LHCN-M2 (cell line): Measurements from ENCODE around the gene EIF5AL1. TPM values are rescaled to one million over a fixed set of nuclear protein-coding genes. Genes with fewer than 3 reads are reported as not detected.
"Not testable (repeated sequence)": the region's sequence is repeated elsewhere in the genome, so short reads cannot be mapped to it uniquely, and the experiment has no call there.

ENCODE experiments used
- DNase-seq: peaks from one replicate; pipeline ENCODE4 v3.0.0-alpha.2; 2012; ENCODE audit warnings: low read depth
- total RNA-seq: library from RNA; depleted of rRNA; stranded (reverse); fragments of >200 nt; gene quantifications from 2 replicates; pipeline ENCODE4 v1.2.3, GENCODE V29; 2014

Gene EIF5AL1
- total RNA-seq, 1 experiment from 2014 or later: 0.63 TPM

- DNase-seq: not testable (repeated sequence)
Observed at GRCh38 chr10:79509306-79509933, 2.9 kb upstream of the EIF5AL1 start.

- not testable (repeated sequence) for DNase-seq
Observed at GRCh38 chr10:79509934-79510508, 2.3 kb upstream of the EIF5AL1 start.

GRCh38 chr10:79516532-79517205 lies 4.3 kb downstream of the EIF5AL1 start:
- not testable (repeated sequence) for DNase-seq

DNA sequence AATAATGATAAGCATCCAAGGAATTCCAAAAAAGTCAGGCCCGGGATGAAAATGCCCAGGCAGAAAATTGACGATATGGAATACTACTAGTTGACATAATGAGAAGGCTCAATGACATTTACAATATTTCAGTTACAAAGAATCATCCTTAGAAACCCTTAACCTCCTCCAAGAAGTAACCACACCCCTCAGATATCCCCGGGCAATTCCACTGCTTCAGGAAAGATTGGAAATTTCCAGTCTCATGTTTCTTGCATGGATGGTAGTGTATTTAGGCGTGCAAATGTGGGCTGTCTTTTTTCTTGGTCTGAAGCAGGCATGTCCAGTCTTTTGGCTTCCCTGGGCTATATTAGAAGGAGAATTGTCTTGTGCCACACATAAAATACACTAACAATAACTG lies 5.2 kb downstream of the EIF5AL1 start:
- not testable (repeated sequence) for DNase-seq

DNA sequence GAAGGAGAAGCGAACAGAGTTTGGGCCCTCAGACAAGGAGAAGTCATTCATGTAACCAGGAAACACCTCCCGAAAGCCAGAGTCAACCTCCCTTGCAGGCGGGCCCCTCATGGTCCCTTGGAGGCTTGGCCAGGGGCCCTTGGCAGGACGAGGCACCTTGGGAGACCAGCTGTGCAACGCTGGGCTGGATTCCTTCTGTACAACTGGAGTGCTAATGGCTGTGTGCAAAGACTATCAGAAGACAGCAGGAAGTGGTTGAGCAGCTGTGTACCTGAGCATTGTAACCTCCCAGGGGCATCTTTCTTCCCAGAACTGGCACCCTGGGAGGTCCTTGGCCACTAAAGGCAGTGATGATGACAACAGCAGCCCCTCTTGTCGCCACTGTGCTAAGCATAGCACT lies 9.4 kb downstream of the EIF5AL1 start:
- DNase-seq: not testable (repeated sequence)

DNA sequence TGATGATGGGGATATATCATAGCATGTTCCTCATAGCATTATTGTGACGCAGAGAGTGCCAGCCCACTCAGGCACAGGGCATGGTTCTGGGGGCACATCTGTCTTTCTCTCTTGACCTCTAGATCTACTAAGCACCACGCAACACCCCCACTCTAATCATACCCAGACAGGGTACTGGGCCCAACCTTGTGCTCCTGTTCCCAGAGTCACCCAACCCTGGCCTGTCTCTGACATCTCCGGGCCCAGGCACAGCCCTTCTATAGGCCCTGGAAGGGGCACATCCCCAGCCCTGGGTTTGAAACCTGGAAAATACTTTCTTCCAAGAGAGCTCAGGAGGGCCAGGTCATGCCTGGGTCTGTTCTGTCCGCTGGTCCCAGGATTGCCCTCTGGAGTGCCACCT lies 10.1 kb downstream of the EIF5AL1 start:
- not testable (repeated sequence) for DNase-seq

- DNase-seq: not testable (repeated sequence)
Observed at GRCh38 chr10:79523157-79523853, 11.0 kb downstream of the EIF5AL1 start.

- not testable (repeated sequence) for DNase-seq
Observed at GRCh38 chr10:79525049-79525710, 12.8 kb downstream of the EIF5AL1 start.

GRCh38 chr10:79528261-79528660 lies 15.9 kb downstream of the EIF5AL1 start:
- not testable (repeated sequence) for DNase-seq

- peak; percentile 22 for DNase-seq
Observed at GRCh38 chr10:79533142-79533902, 21.0 kb downstream of the EIF5AL1 start.

DNA sequence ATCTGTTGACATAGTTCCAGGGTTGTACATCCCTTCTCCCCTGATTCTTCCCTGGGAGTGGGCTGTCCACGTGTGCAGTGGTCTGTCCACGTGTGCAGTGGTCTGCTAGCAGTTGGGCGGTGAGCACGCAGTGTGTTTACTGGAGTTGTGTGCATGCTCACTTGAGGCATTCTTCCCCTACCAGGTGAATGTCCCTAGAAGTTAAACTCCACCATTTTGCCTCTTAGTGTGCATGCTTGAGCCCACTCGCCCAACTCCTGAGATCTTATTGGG lies 21.5 kb downstream of the EIF5AL1 start:
- DNase-seq: not testable (repeated sequence)

DNA sequence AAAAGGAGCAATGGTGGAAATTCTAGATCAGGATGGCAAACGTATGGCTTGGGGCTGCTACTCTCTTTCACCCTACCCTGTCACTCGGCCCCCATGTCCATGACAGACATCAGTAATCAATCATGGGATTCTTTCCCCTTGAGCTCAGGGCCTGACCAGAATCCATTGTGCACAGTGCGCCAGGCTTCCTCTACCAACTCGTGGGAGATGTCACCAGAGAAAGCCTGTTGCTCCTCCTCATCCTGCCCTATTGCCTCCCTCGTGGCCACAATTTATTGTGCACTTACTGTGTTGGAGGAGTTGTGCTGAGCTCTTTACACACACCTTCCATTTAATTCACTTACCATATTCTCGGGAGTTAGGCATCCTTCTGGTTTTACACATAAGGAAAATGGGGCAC lies 26.0 kb downstream of the EIF5AL1 start:
- DNase-seq: not testable (repeated sequence)

GRCh38 chr10:79540930-79541329 lies 28.6 kb downstream of the EIF5AL1 start:
- not testable (repeated sequence) for DNase-seq

GRCh38 chr10:79542626-79543025 lies 30.3 kb downstream of the EIF5AL1 start:
- no peak for DNase-seq

GRCh38 chr10:79544408-79544807 lies 32.1 kb downstream of the EIF5AL1 start:
- not testable (repeated sequence) for DNase-seq

GRCh38 chr10:79544926-79545659 lies 32.8 kb downstream of the EIF5AL1 start:
- DNase-seq: not testable (repeated sequence)

DNA sequence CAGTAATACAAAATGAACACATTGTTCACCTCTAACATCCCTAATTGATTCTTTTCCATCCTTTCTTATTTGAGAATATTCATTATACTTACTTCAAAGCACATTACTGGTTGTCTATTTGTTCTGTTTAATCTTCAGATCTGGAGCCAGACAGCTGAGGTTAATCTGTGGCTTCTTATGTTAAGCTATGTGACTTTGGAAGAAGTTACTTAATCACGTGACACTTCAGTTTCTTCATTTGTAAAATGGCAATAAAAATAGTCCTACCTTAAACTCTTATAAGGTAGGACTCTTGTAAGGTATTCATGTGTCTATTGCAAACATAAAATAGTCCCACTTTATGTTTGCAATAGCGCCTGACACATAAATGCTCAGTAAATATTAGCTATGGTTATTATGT lies 34.8 kb downstream of the EIF5AL1 start:
- not testable (repeated sequence) for DNase-seq

- DNase-seq: no peak
Observed at GRCh38 chr10:79547973-79548372, 35.6 kb downstream of the EIF5AL1 start.

GRCh38 chr10:79552143-79552542 lies 39.8 kb downstream of the EIF5AL1 start:
- peak; percentile 5 for DNase-seq
